NCI-H748 treated with DMSO at 0.1 percent for 48 hours (cell line): ENCODE measurements around the gene EID3.

Experiments
- DNase-seq: peaks from one replicate; lab custom pipeline; 2025; lab: John Stamatoyannopoulos, UW

The EID3 gene

DNA sequence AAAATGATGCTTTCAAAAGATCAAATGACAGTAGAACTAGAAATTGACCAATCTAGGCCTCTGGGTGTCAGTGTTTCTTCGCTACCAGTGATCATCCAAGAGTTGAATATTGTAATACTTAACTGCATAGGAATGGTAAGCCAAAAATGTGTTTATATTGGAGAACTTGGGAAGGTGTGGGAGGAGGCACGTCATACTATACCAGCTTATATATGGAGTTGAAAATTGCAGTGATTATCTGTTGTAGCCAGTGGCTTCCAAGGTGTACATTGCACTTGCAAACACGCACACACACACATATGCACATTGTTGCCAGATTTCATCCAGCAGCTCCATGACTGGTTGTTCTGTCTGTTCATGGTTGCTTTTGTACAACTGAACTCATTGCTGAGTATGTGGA is 36.1 kb downstream of the EID3 start:
- DNase-seq: no peak

DNA sequence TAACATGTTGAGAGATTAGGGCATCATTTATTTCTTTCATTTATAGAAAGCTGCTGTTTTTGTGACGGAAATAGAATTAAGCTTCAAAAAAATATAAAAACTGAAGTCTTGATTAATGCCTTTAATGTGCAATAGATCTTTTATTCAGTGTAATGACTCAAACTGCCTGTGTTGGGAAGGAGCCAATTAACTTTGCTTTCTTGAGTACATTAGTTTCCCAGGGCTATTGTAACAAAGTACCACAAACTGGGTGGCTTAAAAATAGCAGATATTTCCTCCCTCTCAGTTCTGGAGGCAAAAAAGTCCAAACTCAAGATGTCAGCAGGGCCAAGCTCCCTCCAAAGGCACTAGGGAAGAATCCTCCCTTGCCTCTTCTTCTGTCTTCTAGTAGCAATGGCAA is 36.6 kb downstream of the EID3 start:
- no peak for DNase-seq

DNA sequence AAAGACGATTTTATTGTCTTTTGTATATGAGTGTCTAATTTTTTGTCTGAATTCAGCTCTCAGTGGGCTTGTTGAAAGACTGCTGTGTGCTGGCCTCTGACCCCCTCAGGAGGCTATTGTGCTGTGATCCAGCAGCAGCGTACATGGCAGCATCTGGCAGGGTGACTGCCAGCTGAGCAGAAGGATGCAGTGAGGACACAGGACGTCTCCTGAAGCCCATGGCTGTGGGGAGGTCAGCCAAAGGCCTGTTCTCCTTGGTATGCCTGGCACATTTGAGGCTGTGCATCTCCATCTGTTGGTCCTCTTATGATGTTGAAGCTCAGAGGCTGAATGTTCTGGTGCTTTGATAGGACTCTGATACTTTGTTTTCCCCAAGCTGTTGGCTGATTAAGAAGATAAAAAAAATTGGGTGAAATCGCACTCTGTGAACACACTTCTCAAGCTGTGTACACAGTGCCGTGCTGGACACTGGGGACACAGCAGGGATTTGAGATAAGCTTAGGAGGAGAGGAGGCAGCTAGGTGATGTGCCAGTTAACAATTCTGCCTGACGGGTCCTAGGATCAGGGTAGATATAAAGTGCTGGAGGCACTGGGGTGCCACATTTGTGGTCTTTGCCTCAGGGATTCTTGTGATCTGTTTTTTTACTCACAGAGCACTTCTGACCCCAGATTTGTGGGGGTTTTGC is 37.5 kb downstream of the EID3 start:
- DNase-seq: no peak

DNA sequence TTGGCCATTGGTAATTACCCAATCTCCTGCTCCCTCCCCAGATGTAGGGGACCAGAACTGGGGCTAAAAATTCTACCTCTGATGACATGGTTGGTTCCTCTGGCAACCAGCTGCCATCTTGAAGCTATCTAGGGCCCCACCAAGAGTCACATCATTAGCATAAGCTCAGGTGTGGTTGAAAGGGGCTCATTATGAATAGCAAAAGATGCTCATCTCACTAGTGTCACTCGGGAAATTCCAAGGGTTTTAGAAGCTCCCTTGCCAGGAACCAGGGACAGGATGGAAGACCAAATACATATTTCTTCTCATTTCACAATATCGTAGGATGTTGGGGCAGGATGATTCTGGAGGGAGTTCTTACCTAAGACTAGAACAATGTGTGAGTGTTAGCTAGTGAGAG is 38.6 kb downstream of the EID3 start:
- no peak for DNase-seq

DNA sequence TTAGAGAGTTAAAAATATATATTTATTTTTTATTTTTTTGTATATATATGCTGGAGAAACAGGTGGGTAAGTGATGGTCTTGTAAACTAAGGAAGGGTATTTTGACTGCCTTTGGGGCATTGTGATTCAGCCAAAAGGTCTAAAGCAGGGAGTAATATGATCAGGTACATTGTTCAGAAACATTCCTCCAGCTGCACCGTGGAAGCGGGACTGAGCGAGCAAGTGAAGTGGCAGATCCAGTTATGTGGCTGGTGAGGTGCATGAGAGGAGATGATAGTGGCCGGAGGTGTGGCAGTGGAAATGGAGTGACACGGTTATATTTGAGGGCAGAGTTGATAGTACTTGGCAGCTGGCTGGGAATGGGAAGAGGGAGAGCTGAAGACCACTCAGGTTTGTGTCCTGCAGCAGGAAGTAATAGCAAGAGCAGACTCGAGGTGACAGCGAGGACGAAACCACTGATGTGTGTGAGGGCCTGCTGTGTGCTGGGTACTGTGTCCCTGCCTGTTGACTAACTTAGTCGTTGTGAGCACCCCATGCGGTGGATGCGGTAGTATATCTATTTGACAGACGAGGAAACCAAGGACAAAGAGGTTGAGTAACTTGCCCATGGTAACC is 39.2 kb downstream of the EID3 start:
- DNase-seq: no peak

DNA sequence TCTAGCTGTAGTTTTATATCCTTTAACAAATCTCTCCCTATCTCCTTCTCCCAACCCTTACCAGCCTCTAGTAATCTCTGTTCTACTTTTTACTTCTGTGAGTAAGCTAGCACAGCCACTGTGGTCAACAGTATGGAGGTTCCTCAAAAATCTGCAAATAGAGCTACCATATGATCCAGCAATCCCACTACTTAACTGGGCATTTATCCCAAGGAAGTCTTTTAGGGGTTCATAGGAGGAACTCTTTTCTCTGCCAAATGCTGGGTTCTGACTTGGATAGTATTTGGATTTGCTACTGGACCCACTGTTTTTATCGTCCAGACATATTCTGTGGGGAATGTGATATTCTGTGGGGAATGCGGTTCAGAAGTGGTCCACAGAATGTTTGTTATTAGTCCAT is 41.1 kb downstream of the EID3 start:
- no peak for DNase-seq

DNA sequence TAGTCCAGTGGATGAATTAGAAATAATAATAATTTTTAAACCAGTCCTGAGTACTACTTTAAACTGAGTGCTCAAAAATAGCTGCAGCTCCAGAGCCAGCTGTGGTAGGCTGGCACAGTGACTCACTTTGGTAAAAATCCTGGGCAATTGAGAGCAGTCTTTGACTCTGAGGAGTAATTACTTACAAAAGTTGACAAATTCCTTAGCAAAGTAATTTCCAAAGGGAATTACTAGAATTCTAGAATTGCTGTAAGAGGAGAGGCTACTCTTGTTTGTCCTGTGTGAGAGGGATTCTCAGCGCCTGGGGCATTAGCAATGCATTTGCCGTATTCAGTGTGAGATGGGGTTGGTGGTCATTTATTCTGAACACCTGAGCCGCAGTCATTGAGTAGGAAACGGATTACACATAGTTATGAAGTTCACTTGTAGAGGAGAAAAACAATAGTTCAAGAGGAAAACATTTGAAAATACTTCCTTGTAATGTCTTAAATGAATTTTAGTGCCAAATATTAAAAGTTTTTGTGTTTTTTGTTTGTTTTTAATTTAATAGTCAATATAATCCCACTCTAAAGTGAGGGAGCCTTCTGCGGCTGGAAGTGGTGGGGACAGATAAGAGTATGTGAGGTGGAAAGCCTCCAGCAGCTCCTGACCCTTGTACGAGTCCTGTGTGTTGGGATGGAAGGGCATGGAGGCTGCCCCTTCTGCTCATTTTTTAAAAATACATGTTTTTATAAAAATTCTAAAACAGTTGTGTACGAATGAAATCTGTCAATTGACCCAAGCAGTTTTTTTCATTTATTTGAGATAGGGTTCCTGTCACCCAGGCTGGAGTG is 41.9 kb downstream of the EID3 start:
- no peak for DNase-seq

DNA sequence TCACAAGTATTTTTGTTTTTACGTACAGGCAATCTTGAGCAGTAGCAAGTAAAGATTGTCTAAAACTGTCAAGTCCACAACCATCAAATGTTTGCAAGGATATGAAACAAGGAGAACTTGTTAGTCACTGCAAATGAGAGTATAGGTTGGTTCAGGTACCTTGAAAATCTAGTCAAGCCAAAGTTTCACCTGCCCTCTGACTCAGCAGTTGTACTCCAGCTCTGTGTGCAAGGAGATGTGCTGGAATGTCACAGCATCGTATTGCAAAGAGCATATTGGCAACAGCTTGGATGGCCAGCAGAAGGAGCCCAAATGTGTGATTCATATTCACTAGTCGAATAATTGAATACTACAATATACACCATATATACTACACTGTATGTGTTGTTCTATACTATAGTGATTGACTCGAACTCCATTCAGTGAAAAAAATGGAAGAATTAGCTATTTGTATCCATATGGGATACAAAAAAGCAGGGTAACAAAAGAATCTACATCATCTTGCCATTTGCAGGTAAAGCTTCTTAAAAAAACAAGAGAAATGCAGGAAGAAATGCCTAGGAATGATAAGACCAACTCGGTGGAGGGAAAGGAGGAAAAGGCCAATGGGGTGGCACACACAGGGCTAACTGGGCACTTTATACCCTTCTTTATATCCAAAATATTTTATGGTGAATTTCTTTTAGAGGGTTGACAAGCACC is 44.0 kb downstream of the EID3 start:
- DNase-seq: no peak

DNA sequence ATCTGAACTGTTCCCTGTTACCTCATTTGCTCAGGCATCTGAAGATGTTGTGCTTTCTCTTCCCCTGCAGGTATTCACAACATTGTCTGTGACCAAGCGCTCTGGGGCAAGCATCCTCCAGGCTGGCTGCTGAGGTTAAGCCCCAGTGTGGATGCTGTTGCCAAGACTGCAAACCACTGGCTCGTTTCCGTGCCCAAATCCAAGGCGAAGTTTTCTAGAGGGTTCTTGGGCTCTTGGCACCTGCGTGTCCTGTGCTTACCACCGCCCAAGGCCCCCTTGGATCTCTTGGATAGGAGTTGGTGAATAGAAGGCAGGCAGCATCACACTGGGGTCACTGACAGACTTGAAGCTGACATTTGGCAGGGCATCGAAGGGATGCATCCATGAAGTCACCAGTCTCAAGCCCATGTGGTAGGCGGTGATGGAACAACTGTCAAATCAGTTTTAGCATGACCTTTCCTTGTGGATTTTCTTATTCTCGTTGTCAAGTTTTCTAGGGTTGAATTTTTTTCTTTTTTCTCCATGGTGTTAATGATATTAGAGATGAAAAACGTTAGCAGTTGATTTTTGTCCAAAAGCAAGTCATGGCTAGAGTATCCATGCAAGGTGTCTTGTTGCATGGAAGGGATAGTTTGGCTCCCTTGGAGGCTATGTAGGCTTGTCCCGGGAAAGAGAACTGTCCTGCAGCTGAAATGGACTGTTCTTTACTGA is 44.9 kb downstream of the EID3 start:
- no peak for DNase-seq

DNA sequence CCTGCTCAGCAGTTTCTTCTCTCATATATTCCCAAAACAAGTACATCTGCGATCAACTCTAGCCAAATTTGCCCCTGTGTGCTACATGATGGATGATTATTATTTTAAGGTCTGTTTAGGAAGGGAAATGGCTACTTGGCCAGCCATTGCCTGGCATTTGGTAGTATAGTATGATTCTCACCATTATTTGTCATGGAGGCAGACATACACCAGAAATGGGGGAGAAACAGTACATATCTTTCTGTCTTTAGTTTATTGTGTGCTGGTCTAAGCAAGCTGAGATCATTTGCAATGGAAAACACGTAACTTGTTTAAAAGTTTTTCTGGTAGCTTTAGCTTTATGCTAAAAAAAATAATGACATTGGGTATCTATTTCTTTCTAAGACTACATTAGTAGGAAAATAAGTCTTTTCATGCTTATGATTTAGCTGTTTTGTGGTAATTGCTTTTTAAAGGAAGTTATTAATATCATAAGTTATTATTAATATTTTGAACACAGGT is 45.5 kb downstream of the EID3 start:
- DNase-seq: no peak

DNA sequence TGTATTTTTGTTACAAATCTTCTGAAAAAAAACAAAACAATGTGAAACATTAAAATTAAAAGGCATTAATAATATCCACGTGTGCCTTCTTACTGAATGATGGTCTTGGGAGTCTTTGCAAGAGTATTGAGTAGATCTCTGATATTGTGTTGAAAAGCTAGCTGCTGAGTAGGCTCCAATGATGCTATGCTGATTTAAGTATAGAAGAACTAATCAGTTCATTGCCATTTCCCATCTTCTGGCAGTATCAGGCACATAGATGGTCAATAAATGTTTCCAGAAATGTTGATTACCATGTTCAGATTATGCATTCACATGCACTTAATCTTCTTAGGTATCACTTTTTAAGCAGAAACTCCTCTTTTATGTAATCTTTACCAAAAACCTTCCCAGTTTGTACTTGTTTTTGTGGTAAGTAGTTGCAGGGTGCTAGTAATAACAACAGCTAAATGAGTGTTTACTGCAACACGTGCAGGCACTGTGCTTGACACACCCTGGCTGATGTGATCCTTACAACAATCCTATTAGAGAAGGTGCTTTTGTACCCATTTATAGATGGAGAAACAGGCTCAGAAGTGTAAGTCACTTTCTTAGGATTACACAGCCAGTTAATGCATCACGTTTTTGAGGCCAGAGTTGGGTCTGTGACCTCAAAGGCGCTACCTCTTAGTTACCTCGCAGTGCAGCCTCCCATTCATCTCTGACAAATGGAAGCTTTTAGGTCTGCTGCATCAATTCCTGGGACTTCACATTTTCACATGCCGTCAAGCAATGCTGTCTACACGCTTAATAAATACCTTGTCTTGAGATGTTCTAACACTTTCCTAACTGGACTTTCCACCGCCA is 46.9 kb downstream of the EID3 start:
- DNase-seq: no peak

DNA sequence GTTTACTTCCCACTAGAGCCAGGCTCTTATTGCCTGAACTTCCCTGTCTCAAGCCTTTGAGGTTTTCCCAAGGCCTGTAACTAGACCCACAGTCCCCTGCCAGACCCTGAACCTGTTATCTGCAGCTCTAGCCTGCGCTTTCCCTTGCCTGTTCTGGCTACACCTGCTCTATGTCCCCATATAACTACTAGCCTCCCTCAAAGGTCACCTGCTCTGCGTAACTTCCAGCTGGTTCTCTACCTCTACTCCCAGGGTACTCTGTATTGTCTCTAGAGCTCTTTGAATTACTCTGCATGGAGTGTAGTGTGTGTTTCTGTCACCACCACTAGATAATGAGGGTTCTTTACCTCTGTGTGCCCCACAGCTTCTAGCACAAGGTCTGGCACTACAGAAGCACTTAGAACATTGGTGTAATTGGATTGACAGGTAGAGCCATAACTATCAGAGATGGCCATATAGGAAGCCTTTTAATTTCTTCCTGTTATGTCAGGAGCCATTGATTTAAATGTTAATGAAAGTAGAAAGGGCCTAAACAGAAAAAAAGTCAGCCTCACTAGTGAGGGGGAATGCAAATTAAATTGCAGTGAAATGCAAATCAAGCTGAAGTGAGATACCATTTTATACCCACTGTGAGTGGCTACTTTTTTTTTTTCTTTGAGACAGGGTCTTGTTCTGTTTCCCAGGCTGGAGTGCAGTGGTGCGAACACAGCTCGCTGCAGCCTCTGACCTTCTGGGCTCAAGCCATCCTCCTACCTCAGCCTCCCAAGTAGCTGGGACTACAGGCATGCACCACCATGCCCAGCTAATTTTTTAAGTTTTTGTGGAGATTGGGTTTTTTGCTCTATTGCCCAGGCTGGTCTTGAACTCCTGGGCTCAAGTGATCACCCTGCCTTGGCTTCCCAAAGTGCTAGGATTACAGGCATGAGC is 47.8 kb downstream of the EID3 start:
- no peak for DNase-seq

DNA sequence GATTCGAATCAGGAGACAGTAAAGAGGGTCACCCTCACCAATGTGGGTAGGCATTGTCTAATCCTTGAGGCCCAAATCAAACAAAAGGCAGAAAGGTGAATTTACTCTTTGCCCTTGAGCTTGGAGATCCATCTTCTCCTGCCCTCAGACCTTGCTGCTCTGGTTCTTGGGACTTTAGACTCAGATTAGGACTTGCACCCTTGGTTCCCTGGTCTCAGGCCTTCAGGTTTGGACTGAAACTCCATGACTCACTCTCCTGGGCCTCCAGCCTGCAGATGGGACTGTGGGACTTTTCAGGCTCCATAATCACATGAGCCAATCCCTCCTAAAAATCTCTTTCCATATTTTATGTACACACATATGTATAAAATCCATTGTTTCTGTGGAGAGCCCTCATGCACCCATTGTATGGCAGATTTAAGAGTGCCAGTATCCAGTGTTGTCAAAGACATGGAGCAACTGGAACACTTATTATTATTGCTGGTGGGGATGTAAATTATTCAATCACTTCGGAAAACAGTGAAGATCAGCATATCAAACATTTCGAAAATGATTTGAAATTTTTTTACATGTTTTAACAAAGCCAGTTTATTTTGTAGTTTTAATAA is 48.7 kb downstream of the EID3 start:
- no peak for DNase-seq

DNA sequence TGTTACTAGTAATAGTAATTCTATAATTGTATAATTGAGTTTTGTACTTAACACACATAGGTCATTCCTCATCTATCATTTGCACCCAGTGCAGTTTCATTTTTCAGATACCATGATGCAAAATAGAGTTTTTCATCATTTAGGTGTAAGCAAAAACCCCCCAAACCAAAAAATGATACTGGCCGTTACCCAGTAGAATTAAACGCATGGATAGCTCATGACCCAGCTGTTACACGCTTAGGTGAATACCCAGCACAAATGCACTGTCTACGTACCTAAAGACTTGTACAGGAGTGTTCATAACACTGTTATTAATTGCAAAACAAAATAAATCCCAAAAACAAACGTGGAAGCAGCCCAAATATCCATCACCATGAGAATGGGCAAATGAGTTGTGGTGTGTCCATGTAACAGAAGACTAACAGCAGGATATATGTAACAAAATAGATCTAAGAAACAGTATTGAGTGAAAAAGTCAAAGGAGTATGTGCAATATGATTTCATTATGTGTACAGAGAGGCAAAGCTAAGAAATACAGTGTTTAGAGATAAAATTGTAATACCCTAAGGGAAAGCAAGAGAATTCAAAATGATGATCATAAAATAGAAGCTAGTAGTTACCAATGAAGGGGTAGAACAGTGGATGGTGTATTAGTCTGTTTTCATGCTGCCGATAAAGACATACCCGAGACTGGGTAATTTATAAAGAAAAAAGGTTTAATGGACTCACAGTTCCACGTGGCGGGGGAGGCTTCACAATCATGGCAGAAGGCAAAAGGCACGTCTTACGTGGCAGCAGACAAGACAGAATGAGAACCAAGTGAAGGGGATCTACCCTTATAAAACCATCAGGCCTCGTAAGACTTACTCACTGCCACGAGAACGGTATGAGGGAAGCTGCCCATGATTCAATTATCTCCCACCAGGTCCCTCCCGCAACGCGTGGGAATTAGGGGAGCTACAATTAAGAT is 49.8 kb downstream of the EID3 start:
- no peak for DNase-seq

DNA sequence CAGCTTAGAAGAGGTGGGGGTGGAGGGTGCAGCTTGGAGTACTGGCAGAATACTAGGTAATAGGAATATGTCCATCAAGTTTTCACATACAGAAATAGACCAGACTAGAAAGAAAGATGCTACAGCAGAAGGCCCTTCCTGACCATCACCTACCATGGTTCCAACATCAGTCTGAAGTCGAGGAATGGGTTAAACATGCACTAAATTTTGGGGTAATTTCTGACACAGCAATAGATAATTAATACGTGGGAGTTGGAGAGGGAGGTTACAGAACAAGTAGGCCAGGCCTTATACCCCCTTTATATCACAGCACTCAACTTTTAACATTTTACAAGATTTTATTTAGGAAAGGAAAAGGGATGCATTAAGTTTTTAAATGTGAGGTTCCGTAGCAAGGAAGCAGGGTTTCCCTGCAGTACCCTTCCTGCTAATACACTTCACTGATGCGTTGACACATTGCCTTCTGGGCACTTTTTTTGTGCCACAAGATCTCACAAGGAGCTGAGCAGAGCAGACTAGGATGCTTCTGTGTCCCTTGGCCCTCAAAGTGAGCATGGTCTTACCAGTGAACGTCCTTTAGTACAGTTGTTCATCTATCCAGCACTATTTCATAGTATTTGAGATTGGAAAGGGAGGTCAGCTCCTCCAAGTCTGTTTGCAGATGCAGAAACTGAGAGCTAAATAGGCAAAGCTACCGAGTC is 50.8 kb downstream of the EID3 start:
- DNase-seq: no peak
